ENCODE measurements around the gene SLC4A7.

DNA sequence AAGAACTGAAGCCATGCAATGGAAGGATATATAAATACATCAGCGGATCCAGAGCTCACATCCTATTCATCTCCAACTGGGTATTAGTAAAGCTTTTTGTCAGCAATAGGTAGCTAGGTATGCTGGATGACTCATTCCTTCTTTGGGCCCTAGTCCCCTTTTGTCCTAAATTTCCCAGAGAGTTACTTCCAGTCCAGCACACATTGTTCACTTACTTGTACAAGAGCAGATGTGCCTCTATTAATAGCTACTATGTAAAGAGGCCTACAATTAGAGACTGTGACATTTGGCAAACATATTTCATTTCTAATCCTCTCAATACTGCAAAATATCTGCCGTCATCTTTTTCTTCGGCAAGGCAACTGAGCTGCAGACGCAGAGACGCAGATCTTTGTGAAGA is 1.7 kb upstream of the SLC4A7 start:
- TF ChIP-seq, protein P1, sequence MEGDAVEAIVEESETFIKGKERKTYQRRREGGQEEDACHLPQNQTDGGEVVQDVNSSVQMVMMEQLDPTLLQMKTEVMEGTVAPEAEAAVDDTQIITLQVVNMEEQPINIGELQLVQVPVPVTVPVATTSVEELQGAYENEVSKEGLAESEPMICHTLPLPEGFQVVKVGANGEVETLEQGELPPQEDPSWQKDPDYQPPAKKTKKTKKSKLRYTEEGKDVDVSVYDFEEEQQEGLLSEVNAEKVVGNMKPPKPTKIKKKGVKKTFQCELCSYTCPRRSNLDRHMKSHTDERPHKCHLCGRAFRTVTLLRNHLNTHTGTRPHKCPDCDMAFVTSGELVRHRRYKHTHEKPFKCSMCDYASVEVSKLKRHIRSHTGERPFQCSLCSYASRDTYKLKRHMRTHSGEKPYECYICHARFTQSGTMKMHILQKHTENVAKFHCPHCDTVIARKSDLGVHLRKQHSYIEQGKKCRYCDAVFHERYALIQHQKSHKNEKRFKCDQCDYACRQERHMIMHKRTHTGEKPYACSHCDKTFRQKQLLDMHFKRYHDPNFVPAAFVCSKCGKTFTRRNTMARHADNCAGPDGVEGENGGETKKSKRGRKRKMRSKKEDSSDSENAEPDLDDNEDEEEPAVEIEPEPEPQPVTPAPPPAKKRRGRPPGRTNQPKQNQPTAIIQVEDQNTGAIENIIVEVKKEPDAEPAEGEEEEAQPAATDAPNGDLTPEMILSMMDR (conservative IDR thresholded peaks at IDR 0.05 in 1 of 2, IDR thresholded peaks at IDR 0.05 in 1 of 2; ENCODE audit: low read depth in 1 of 2, low read length in 2 of 2), result no peak
- no peak for TF ChIP-seq EZH2 (IDR thresholded peaks at IDR 0.05; ENCODE audit: low read length, missing control alignments)
